H54 (cell line): Measurements from ENCODE around the gene C4B.
"Not testable (repeated sequence)": the region's sequence is repeated elsewhere in the genome, so short reads cannot be mapped to it uniquely, and the experiment has no call there.

Experiments used
- DNase-seq: peaks from one replicate; pipeline ENCODE4 v3.0.0; 2011; ENCODE audit warnings: low spot score, mixed read lengths; ENCODE audit not compliant: insufficient read length
- FAIRE-seq: peaks from 3 replicates; lab custom pipeline; 2011; peaks lifted over from hg19 to GRCh38; lab: Jason Lieb, UNC

The C4B gene

GRCh38 chr6:32008037-32008436 is 6.6 kb upstream of the C4B start:
- FAIRE-seq, DNase-seq: not testable (repeated sequence)

- not testable (repeated sequence) for FAIRE-seq, DNase-seq
Observed at GRCh38 chr6:32008616-32009015, 6.0 kb upstream of the C4B start.

DNA sequence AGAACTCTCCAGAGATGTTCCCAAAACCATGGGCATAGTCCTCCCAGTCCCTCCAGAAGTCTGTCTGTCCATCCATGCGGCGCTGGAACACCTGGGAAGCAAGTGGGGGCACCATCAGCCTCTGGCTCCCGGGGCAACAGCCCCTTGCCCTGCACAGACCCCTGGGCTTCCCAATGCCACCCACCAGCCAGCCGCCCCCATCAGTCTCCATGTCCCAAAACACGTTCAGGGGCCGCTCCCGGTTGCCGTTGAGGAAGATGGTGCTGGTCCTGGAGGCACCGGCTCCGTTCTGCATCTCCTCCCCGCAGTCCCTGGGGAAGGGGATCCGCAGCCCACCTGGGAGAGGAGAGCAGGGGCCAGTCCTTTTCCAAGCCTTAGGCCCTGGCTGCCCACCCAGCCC is 5.1 kb upstream of the C4B start:
- FAIRE-seq, DNase-seq: not testable (repeated sequence)

DNA sequence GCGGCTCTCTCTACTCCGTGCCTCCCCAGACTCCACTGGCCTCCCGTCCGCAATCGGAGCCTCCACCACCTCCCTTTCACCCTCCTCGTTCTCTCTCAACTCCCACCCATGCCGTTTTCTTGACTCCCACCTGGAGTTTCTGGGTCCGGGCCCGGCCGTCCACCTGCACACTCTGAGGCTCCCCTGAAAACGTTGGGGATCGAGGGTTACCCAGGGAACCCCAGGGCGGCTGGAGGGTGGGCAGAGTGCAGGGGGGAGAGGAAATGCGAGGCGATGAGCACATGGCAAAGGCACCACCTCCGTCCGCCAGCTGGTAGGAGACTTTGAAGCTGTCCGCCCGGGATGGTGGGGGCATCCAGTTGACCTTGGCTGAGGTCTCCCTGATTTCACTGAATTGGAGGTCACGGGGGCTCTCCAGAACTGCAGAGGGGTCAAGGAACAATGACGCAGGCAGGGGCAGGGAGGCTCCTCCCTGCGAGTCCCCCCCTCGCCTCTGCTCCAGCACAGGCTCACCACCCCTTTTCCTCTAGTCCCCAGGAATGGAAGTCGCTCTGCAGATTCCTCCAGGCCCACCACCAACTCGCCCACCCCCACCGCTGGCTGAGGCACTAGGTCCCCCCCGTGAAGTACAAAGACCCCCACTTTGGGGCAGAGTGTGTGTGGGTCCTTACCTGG is 3.6 kb upstream of the C4B start:
- not testable (repeated sequence) for FAIRE-seq, DNase-seq

- not testable (repeated sequence) for DNase-seq, FAIRE-seq
Observed at GRCh38 chr6:32012941-32013617, 1.5 kb upstream of the C4B start.

- FAIRE-seq, DNase-seq: not testable (repeated sequence)
Observed at GRCh38 chr6:32013738-32014137, 857 bp upstream of the C4B start.

GRCh38 chr6:32022100-32022499 is 7.5 kb downstream of the C4B start:
- FAIRE-seq = not testable (repeated sequence)

DNA sequence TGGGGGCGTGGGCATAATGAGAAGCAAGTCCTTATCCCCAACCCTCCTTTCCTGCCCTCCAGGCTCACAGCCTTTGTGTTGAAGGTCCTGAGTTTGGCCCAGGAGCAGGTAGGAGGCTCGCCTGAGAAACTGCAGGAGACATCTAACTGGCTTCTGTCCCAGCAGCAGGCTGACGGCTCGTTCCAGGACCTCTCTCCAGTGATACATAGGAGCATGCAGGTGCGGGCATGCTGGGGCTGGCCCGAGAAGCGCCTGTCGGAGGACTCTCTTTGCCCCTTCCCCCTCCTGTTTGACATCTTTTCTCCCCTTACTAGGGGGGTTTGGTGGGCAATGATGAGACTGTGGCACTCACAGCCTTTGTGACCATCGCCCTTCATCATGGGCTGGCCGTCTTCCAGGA is 14.0 kb downstream of the C4B start:
- FAIRE-seq, DNase-seq: not testable (repeated sequence)

More at GRCh38 chr6:32022100-32022499, 7.5 kb downstream of the C4B start:
- DNase-seq = not testable (repeated sequence)

GRCh38 chr6:32029553-32029952 is 15.0 kb downstream of the C4B start:
- FAIRE-seq, DNase-seq: not testable (repeated sequence)

- FAIRE-seq, DNase-seq: not testable (repeated sequence)
Observed at GRCh38 chr6:32035283-32036013, 20.9 kb downstream of the C4B start.

DNA sequence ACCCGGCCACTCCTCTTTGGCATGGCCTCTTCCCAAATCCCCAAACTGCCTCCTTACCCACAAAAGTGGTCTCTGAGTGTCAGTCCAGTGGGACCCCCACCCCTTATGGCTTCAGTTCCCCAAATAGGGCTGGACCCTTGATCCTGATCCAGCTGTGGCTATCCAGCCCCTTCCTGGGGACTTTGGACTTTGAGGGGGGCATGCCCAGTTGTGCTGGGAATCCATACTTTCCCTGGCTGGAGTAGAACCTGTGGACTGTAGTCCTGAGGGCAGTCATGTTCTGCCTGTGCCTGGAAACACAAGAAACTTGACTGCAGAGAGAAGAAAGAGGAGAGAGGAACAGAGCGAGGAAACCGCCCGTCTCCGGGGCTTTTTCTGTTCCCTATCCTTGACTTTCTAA is 22.5 kb downstream of the C4B start:
- DNase-seq, FAIRE-seq: not testable (repeated sequence)

DNA sequence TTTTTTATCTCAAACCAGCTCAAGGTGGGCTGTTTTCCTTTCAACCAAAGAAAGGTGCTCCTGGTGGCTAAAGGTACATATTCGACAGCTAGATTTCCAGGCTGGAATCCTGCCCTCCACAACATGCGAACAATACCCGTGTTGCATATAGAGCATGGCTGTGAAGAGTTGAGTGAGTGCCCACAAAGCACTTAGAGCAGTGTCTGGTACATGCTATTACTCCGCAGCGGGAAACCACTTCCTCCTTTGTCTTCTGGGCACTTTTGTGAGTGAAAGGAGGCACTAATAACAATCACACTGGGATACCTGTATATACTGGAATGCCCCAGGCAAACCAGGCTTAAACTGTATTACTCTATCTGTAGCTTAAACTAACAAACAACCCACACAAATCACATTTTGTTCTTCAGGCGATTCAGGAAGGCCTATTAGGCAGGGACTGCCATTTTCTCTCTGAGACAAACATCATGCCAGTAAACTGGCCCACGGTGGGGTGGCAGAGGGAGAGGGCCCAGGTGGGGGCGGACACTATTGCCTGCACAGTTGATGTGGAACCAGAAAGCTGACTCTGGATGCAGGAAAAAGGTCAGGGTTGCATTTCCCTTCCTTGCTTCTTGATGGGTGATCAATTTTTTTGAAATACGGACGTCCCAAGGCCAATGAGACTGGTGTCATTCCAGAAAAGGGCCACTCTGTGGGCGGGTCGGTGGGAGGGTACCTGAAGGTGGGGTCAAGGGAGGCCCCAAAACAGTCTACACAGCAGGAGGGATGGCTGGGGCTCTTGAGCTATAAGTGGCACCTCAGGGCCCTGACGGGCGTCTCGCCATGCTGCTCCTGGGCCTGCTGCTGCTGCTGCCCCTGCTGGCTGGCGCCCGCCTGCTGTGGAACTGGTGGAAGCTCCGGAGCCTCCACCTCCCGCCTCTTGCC is 23.3 kb downstream of the C4B start, which contains the start of gene CYP21A2:
TSS of gene CYP21A2 (plus strand) at position 818 of the 927 bp plus-strand sequence. CDS start at position 826, 8 bp downstream.
- not testable (repeated sequence) for FAIRE-seq, DNase-seq

GRCh38 chr6:32038878-32039277 is 24.3 kb downstream of the C4B start:
- not testable (repeated sequence) for FAIRE-seq, DNase-seq

GRCh38 chr6:32039321-32040274 is 25.0 kb downstream of the C4B start:
- not testable (repeated sequence) for FAIRE-seq, DNase-seq

GRCh38 chr6:32040299-32041049 is 25.9 kb downstream of the C4B start:
- not testable (repeated sequence) for FAIRE-seq, DNase-seq

GRCh38 chr6:32041050-32041321 is 26.4 kb downstream of the C4B start:
- FAIRE-seq, DNase-seq: not testable (repeated sequence)

GRCh38 chr6:32041385-32041784 is 26.8 kb downstream of the C4B start:
- FAIRE-seq, DNase-seq: not testable (repeated sequence)

DNA sequence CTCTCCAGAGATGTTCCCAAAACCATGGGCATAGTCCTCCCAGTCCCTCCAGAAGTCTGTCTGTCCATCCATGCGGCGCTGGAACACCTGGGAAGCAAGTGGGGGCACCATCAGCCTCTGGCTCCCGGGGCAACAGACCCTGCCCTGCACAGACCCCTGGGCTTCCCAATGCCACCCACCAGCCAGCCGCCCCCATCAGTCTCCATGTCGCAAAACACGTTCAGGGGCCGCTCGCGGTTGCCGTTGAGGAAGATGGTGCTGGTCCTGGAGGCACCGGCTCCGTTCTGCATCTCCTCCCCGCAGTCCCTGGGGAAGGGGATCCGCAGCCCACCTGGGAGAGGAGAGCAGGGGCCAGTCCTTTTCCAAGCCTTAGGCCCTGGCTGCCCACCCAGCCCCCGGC is 27.7 kb downstream of the C4B start:
- not testable (repeated sequence) for DNase-seq, FAIRE-seq
